ENCODE measurements around the gene PHOX2B.
"Not testable (repeated sequence)": the region's sequence is repeated elsewhere in the genome, so short reads cannot be mapped to it uniquely, and the experiment has no call there.

The PHOX2B gene

DNA sequence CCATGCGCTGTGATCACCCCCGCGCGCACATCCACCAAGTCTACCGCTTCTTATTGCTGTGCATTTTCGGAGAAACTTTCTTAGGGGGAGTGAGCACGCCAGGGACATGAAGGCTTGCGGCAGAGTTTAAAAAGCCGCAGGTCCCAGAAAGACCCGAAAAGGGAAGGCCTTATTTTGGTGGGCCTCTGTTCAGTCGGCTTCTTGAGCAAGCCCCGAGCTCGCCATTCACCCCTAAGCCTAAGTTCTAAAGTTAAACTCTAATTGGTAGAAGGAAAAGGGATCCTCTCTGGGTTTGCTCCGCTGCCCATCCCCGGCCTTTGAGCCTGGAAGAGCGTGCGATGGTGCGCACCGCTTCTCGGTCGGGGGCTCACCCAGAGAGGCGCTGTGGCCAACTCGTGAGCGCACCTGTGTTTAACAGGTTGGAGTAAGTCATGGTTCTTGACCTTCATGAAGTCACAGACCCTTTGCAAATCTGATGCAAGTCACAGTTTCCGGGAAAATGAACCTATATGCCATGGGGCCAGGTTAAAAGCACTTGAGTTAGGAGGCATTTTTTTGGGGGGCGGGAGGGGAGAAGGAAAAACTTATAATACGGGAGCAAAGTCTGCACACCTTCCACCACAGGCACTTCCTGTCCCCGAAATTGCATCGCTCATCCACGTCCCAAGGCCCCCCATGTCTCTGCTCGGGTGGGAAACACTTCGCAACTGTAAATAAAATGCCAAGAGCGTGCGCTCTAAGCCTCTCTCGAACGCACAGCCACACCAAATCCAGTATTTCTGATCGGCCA lies 1.9 kb downstream of the PHOX2B start:
- peaks cover 9% of the 10 kb centered on the region for H3K36me3 Mint-ChIP-seq (ENCODE audit: low read depth)
- no peak for DNase-seq
- H3K27me3 Mint-ChIP-seq (ENCODE audit: low read depth, poor library complexity), result peaks cover 100% of the 10 kb centered on the region
- TF ChIP-seq, protein P1, sequence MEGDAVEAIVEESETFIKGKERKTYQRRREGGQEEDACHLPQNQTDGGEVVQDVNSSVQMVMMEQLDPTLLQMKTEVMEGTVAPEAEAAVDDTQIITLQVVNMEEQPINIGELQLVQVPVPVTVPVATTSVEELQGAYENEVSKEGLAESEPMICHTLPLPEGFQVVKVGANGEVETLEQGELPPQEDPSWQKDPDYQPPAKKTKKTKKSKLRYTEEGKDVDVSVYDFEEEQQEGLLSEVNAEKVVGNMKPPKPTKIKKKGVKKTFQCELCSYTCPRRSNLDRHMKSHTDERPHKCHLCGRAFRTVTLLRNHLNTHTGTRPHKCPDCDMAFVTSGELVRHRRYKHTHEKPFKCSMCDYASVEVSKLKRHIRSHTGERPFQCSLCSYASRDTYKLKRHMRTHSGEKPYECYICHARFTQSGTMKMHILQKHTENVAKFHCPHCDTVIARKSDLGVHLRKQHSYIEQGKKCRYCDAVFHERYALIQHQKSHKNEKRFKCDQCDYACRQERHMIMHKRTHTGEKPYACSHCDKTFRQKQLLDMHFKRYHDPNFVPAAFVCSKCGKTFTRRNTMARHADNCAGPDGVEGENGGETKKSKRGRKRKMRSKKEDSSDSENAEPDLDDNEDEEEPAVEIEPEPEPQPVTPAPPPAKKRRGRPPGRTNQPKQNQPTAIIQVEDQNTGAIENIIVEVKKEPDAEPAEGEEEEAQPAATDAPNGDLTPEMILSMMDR (IDR thresholded peaks at IDR 0.05), result no peak
- H3K4me3 Mint-ChIP-seq, result peak overlapping the region; percentile 34
- H3K9me3 Mint-ChIP-seq, result peaks cover 24% of the 10 kb centered on the region
- H3K4me1 Mint-ChIP-seq, result peaks cover 32% of the 10 kb centered on the region
- H3K27ac Mint-ChIP-seq, result no peak overlapping the region

DNA sequence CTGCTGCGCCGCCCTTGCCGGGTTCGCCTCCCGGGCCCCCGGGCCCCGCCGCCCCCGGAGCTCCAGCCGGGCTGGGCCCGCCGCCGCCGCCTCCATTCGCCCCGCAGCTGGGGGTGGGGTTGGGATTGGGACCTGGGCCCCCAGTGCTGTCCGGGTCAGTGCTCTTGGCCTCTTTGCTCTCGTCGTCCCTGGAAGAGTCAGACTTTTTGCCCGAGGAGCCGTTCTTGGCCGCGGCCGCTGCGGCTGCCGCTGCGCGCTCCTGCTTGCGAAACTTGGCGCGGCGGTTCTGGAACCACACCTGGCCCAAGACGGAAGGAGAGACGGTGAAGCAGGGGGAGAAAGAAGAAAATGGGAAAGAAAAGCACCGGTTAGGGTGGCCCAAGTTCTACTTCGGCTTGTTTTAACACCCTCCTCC lies 2.5 kb downstream of the PHOX2B start:
- peaks cover 29% of the 10 kb centered on the region for H3K4me1 Mint-ChIP-seq
- H3K4me3 Mint-ChIP-seq, result peak overlapping the region; percentile 65
- no peak overlapping the region for H3K27ac Mint-ChIP-seq
- H3K27me3 Mint-ChIP-seq (ENCODE audit: low read depth, poor library complexity), result peaks cover 100% of the 10 kb centered on the region
- H3K36me3 Mint-ChIP-seq (ENCODE audit: low read depth), result peaks cover 9% of the 10 kb centered on the region
- H3K9me3 Mint-ChIP-seq, result peaks cover 24% of the 10 kb centered on the region
- DNase-seq, result peak; percentile 28
- TF ChIP-seq, protein P1 (IDR thresholded peaks at IDR 0.05), result no peak

DNA sequence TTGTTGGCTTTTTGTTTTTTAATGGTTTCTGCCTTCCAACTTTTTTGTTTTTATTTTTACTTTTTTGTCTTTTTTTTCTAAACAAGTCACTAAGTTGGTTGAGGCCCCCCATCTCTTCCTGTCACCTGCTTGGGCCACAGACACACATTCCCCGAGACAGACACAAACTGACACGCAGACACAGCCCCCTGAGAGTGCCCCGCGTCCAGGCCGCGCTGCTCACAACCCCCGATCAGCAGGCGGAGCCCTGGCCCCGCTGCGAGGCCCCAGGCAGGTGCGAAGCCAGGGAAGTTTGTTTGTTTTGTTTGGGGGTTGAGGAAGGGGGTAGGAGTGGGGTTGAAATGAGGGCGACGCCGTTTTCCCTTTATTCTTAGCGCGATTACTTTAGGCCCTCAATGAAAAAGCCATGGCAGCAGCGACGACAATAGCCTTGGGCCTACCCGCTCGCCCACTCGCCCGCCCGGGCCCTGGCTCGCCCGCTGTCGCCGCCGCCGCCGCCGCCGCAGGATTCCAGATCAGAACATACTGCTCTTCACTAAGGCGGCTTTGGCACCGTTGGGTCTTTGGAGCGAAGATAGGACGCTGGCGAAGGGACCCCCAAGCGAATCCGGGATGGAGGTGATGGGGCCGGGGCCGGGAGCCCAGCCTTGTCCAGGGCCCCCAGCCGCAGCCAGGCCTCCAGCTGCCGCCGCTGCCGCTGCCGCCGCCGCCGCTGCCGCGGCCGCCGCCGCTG lies 3.1 kb downstream of the PHOX2B start:
- Mint-ChIP-seq H3K27ac (no peak overlapping the region), H3K36me3 (ENCODE audit: low read depth) (peaks cover 9% of the 10 kb centered on the region), H3K4me1 (peaks cover 25% of the 10 kb centered on the region), H3K27me3 (ENCODE audit: low read depth, poor library complexity) (peaks cover 100% of the 10 kb centered on the region), H3K4me3 (no peak overlapping the region), H3K9me3 (peaks cover 24% of the 10 kb centered on the region)
- TF ChIP-seq, protein P1 (IDR thresholded peaks at IDR 0.05), result no peak
- peak; percentile 29 for DNase-seq

DNA sequence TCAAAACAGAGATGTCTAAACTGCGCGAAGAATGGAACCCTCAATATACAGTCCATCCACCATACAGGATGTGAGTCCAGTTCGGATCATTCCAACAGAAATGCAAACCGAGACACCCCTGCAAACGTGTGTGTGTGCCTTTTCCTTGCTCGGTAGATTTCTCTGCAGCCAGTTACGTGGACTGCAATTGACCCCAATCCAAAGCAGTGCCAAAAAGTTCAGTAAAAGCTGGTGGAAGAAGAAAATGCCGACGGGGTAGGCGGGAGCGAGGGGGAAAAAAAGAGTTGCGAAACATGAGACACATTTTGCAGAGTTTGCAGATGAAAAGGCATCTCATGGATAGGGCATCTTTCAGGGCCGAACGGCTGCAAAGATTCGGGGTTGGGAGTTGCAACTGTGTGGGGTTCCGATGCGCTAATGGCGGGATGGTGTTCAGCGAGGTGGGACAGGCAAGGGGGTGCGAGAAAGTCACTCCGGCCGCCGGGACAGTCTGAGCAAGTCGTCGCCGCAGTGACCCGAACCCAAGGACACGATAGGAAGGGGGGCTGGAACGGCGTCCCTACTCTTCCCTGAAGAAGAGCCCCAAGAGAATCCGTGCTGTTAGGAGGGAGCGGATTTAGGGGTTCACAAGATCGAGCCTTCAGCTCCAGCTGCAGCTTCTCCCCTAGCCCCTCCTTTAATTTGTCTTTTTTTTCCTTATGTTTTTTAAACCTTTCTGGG lies 3.8 kb downstream of the PHOX2B start:
- no peak for DNase-seq
- peaks cover 9% of the 10 kb centered on the region for H3K36me3 Mint-ChIP-seq (ENCODE audit: low read depth)
- peaks cover 18% of the 10 kb centered on the region for H3K4me1 Mint-ChIP-seq
- TF ChIP-seq, protein P1 (IDR thresholded peaks at IDR 0.05), result no peak
- no peak overlapping the region for H3K27ac Mint-ChIP-seq
- peaks cover 100% of the 10 kb centered on the region for H3K27me3 Mint-ChIP-seq (ENCODE audit: low read depth, poor library complexity)
- no peak overlapping the region for H3K4me3 Mint-ChIP-seq
- peaks cover 24% of the 10 kb centered on the region for H3K9me3 Mint-ChIP-seq

DNA sequence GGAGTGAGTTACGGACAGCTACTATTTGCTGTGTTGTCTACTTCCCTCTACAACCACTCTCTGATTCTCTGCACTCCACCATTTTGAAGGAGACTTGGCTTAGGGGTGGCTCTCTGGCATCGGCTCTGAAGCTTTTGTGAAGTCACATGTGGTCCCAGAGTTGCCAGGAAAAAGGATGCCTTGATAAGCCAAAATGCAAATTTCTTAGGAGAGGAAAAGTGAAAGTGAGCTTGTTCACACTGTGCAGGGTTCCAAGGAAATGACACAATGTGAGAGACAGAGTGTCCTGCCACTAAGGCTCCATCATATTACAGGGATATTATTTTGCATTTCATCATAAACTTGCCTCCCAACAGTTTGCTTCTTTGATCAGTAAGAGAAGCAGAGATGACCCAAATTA lies 7.2 kb downstream of the PHOX2B start:
- no peak for DNase-seq
- Mint-ChIP-seq H3K4me3 (no peak overlapping the region), H3K27me3 (ENCODE audit: low read depth, poor library complexity) (peaks cover 97% of the 10 kb centered on the region), H3K9me3 (peaks cover 23% of the 10 kb centered on the region), H3K4me1 (peaks cover 5% of the 10 kb centered on the region), H3K27ac (no peak overlapping the region), H3K36me3 (ENCODE audit: low read depth) (peaks cover 9% of the 10 kb centered on the region)
- TF ChIP-seq, protein P1 (IDR thresholded peaks at IDR 0.05), result no peak

DNA sequence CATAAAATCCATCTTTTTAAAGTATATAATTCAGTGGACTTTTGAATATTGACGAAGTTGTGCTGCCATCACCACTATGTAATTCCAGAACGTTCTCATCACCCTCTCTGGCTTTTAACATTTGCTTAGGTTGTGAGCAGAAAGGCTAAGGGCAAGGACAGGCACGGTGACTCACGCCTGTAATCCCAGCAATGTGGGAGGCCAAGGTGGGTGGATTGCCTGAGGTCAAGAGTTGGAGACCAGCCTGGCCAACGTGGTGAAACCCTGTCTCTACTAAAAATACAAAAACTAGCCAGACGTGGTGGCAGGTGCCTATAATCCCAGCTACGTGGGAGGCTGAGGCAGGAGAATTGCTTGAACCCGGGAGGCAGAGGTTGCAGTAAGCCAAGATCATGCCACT lies 11.0 kb downstream of the PHOX2B start:
- not testable (repeated sequence) for H3K4me3 Mint-ChIP-seq; H3K36me3 Mint-ChIP-seq (ENCODE audit: low read depth); H3K9me3 Mint-ChIP-seq; DNase-seq; H3K27ac Mint-ChIP-seq; H3K4me1 Mint-ChIP-seq
- H3K27me3 Mint-ChIP-seq (ENCODE audit: low read depth, poor library complexity), result peaks cover 91% of the 10 kb centered on the region

Measured in nephron progenitor cell (in vitro differentiated cells).